ENCODE results near the gene MTG1.

- TF ChIP-seq, protein P1, sequence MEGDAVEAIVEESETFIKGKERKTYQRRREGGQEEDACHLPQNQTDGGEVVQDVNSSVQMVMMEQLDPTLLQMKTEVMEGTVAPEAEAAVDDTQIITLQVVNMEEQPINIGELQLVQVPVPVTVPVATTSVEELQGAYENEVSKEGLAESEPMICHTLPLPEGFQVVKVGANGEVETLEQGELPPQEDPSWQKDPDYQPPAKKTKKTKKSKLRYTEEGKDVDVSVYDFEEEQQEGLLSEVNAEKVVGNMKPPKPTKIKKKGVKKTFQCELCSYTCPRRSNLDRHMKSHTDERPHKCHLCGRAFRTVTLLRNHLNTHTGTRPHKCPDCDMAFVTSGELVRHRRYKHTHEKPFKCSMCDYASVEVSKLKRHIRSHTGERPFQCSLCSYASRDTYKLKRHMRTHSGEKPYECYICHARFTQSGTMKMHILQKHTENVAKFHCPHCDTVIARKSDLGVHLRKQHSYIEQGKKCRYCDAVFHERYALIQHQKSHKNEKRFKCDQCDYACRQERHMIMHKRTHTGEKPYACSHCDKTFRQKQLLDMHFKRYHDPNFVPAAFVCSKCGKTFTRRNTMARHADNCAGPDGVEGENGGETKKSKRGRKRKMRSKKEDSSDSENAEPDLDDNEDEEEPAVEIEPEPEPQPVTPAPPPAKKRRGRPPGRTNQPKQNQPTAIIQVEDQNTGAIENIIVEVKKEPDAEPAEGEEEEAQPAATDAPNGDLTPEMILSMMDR (IDR thresholded peaks at IDR 0.05): no peak
- TF ChIP-seq POLR2A (IDR thresholded peaks at IDR 0.05): no peak
These were observed 67.9 kb downstream of the MTG1 start for GRCh38 chr10:133461841-133462240.
